Keratinocyte (primary cell): Measurements from ENCODE around the gene ECI1. TPM values are rescaled to one million over a fixed set of nuclear protein-coding genes. Genes with fewer than 3 reads are reported as not detected.

Experiments
- DNase-seq: peaks from one replicate; pipeline ENCODE4 v3.0.0-alpha.2; 2011; ENCODE audit warnings: low read depth, missing footprints, low spot score
- FAIRE-seq: peaks from 2 replicates; lab custom pipeline; 2011; peaks lifted over from hg19 to GRCh38; lab: Jason Lieb, UNC
- H2AFZ ChIP-seq: 2 replicates; pipeline ENCODE4 v1.6.0; 2012; ENCODE audit warnings: low read length, control low read depth, inconsistent platforms; ENCODE audit not compliant: control insufficient read depth
- H3K27ac ChIP-seq: 2 replicates; pipeline ENCODE4 v1.5.1; 2011; ENCODE audit warnings: low read length; ENCODE audit not compliant: control insufficient read depth, insufficient read depth
- H3K27me3 ChIP-seq: 3 replicates; pipeline ENCODE4 v1.6.0; 2011; ENCODE audit warnings: low read length; ENCODE audit not compliant: control insufficient read depth, insufficient read depth; ENCODE audit errors: extremely low read depth
- H3K36me3 ChIP-seq, 2 experiments: 2 replicates in 1 of 2; 3 replicates in 1 of 2; pipeline ENCODE4 v1.5.1; 2011; ENCODE audit warnings: low read length in 2 of 2, mild to moderate bottlenecking in 1 of 2; ENCODE audit not compliant: control insufficient read depth in 2 of 2, insufficient read depth in 2 of 2; ENCODE audit errors: extremely low read depth in 1 of 2
- H3K4me1 ChIP-seq: 3 replicates; pipeline ENCODE4 v1.5.1; 2011; ENCODE audit warnings: low read length; ENCODE audit not compliant: control insufficient read depth, insufficient read depth; ENCODE audit errors: extremely low read depth
- H3K4me2 ChIP-seq: 3 replicates; pipeline ENCODE4 v1.6.0; 2011; ENCODE audit warnings: low read depth, low read length; ENCODE audit not compliant: control insufficient read depth, insufficient read depth; ENCODE audit errors: extremely low read depth
- H3K4me3 ChIP-seq, 3 experiments: fragments of 200-600 bp in 1 of 3; sonication (generic) in 1 of 3; 2 replicates in 2 of 3; 3 replicates in 1 of 3; pipeline ENCODE4 v1.5.1; 2011 to 2016; ENCODE audit warnings: low read length in 3 of 3, mild to moderate bottlenecking in 3 of 3, control low read depth in 2 of 3, inconsistent platforms in 1 of 3, low read depth in 1 of 3, mixed read lengths in 1 of 3, mixed run types in 1 of 3, moderate library complexity in 1 of 3; ENCODE audit not compliant: control insufficient read depth in 2 of 3, insufficient read depth in 2 of 3; ENCODE audit errors: extremely low read depth in 1 of 3
- H3K79me2 ChIP-seq: 2 replicates; pipeline ENCODE4 v1.6.0; 2012; ENCODE audit warnings: low read length; ENCODE audit not compliant: control insufficient read depth, insufficient read depth
- H3K9ac ChIP-seq: 3 replicates; pipeline ENCODE4 v1.6.0; 2011; ENCODE audit warnings: low read length; ENCODE audit not compliant: control insufficient read depth, insufficient read depth; ENCODE audit errors: extremely low read depth
- H3K9me1 ChIP-seq: 3 replicates; pipeline ENCODE4 v1.6.0; 2011; ENCODE audit warnings: low read length; ENCODE audit not compliant: control insufficient read depth, insufficient read depth; ENCODE audit errors: extremely low read depth
- H3K9me3 ChIP-seq: 2 replicates; pipeline ENCODE4 v1.5.1; 2012; ENCODE audit warnings: low read depth, low read length; ENCODE audit not compliant: control insufficient read depth
- H4K20me1 ChIP-seq: 3 replicates; pipeline ENCODE4 v1.6.0; 2011; ENCODE audit warnings: low read length; ENCODE audit not compliant: control insufficient read depth, insufficient read depth; ENCODE audit errors: extremely low read depth
- CTCF ChIP-seq, 3 experiments: IDR thresholded peaks in 1 of 3; conservative IDR thresholded peaks in 1 of 3; optimal IDR thresholded peaks in 1 of 3; 2 replicates in 2 of 3; 3 replicates in 1 of 3; pipeline versions ENCODE3 to v1.5.1; 2011; ENCODE audit warnings: low read length in 3 of 3, mild to moderate bottlenecking in 3 of 3, moderate library complexity in 2 of 3, control low read depth in 1 of 3, inconsistent platforms in 1 of 3; ENCODE audit not compliant: insufficient read depth in 2 of 3; ENCODE audit errors: extremely low read depth in 1 of 3
- EZH2 ChIP-seq: IDR thresholded peaks from one replicate; pipeline ENCODE4 v1.6.1; 2012; ENCODE audit warnings: inconsistent platforms, mild to moderate bottlenecking, low read length, moderate library complexity
- dilution Hi-C: fragments of 300-500 bp; cut with MboI; formaldehyde crosslinking; loops from one replicate; pipeline ENCODE4 v1.7.0; 2020; ENCODE audit warnings: low sequenced_read_pairs; ENCODE audit not compliant: extremely low pct_ligation_motif_present
- polyA plus RNA-seq, 5 experiments: library from polyadenylated mRNA; depleted of rRNA in 3 of 5; stranded (reverse) in 3 of 5; stranded (forward) in 1 of 5; unstranded in 1 of 5; fragments of >200 nt; gene quantifications; 1 replicate in 1 of 5; 2 replicates in 3 of 5; 3 replicates in 1 of 5; pipeline versions ENCODE4 v1.2.1 to v1.2.3, GENCODE V29; 2011 to 2012; ENCODE audit warnings: missing spikeins in 2 of 5, low read depth in 1 of 5, low replicate concordance in 1 of 5

ECI1 gene
- polyA plus RNA-seq, 1 donor (not counting 4 experiments of a cell fraction or from before 2014, with no cell fraction given): 19.7 TPM

- no peaks in the 10 kb centered on the region for H3K79me2 ChIP-seq
- dilution Hi-C loops: no loop called here
- H3K9me1 ChIP-seq: no peaks in the 10 kb centered on the region
- no peak overlapping the region for H3K4me2 ChIP-seq
- DNase-seq (no peak), FAIRE-seq (no peak)
- H3K36me3 ChIP-seq: no peaks in the 10 kb centered on the region
- no peaks in the 10 kb centered on the region for H3K4me1 ChIP-seq
- H3K27ac ChIP-seq: no peak overlapping the region
- H3K9me3 ChIP-seq: no peaks in the 10 kb centered on the region
- H2AFZ ChIP-seq: no peak overlapping the region
- peaks cover 4% of the 10 kb centered on the region for H3K27me3 ChIP-seq
- no peaks in the 10 kb centered on the region for H4K20me1 ChIP-seq
- H3K9ac ChIP-seq: no peak overlapping the region
- H3K4me3 ChIP-seq: no peak overlapping the region
- TF ChIP-seq EZH2 (no peak), CTCF (optimal IDR thresholded peaks at IDR 0.05 in 1 of 3, IDR thresholded peaks at IDR 0.05 in 1 of 3, conservative IDR thresholded peaks at IDR 0.05 in 1 of 3; ENCODE audit: extremely low read depth in 1 of 3, insufficient read depth in 2 of 3, low read length in 3 of 3) (no peak)
These were observed 46.1 kb upstream of the ECI1 start for GRCh38 chr16:2297506-2297860.

DNA sequence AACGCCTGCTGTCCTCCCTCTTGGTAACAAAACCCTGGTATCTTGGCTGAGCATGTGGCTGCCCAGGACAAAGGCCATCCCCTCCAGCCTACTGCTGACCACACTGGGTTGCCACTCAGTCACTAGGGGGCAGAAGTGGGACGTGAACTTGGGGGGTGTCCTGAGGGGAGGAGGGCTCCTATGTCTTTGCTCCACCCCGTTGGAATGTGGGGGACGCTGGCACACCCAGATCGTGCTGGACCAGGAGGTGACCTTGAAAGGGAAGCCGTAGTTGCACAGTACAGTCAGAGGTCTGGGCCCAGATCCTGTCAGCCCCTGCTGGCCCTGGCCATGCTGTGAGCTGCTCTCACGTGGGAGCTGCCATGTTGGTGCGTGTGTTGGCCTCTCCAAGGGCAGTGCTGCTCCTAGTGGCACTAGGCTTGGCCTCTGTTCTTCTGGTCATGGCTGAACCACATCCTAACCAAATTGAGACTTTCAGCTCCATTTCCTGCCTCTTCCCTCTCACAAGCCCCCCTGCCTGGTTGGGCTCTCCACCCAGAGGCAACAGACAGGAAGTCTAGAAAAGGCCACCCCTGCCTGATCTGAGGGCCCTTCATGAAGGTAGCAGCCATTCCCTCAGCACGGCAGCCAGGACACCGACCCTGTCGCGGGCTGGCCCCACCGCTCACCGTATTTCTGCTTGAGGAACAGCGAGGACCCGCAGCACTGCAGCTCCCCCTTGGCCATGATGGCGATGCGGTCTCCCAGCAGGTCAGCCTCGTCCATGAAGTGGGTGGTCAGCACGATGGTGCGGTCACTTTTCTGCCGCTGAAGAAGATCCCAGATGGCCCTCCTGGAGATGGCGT lies 45.5 kb upstream of the ECI1 start:
- FAIRE-seq: no peak
- dilution Hi-C loops: no loop called here
- Histone ChIP-seq H2AFZ (no peak overlapping the region), H3K4me1 (no peaks in the 10 kb centered on the region), H3K9me1 (no peaks in the 10 kb centered on the region), H3K36me3 (no peaks in the 10 kb centered on the region), H4K20me1 (no peaks in the 10 kb centered on the region), H3K79me2 (no peaks in the 10 kb centered on the region), H3K9me3 (no peaks in the 10 kb centered on the region), H3K27ac (no peak overlapping the region), H3K9ac (no peak overlapping the region), H3K4me3 (no peak overlapping the region), H3K27me3 (peaks cover 4% of the 10 kb centered on the region), H3K4me2 (no peak overlapping the region)
- peak; percentile 15 to 71 (median 44) for TF ChIP-seq CTCF (optimal IDR thresholded peaks at IDR 0.05 in 1 of 3, IDR thresholded peaks at IDR 0.05 in 1 of 3, conservative IDR thresholded peaks at IDR 0.05 in 1 of 3; ENCODE audit: extremely low read depth in 1 of 3, insufficient read depth in 2 of 3, low read length in 3 of 3)
- no peak for TF ChIP-seq EZH2
- no peak for DNase-seq
